ENCODE results near the gene FAM78A.
"Not testable (repeated sequence)": the region's sequence is repeated elsewhere in the genome, so short reads cannot be mapped to it uniquely, and the experiment has no call there.

FAM78A gene

GRCh38 chr9:131236161-131236560 is 40.1 kb downstream of the FAM78A start:
- DNase-seq: no peak

DNA sequence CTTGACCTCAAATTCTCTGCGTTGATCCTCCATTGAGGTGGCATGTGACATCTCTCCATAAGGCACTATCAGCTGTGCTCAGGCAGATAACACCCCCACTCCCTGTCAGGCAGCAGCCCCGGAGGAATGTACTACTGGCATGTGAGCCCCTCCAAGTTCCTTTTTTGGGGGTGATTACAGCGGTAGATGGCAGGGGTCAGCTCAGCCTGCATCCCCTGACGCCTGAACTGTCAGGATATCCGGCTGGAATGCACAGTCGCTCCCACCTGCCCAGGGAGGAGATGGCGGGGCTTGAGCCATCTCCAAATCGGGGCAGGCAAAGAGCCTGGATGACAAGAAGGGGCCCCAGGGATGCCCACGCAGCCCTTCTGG is 40.8 kb downstream of the FAM78A start:
- DNase-seq: no peak

DNA sequence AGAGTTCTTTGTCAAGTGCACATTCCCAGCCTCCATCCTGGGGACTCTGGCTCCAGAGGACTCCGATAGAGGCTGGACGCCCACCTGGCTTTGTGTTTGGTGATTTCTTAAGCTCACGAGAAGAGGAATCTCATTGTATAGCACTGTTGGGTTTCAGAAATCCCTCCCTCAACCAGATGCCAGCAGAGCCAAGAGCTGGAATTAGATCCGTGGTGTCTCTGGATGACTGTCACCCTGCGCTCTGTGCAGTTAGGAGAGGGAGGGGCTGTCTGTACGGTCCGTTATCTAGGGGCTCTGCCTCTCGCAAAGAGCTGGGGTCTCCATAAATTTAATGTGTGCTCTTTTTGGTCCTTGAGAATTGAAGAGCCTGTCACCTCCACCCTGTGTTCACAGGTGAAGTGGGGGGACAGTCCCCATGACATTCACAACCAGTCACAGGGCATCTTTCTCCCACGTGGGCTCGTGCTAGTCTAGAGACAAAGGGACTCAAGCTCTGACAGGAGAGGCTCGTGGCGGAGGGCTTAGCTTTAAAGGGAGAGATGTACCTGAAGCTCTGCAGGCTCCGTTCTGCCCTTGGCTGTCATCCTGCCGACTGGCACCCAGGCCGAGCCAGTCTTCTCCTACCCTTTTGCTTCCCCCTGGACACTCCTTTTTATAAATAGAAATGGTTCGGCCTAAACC is 41.4 kb downstream of the FAM78A start:
- no peak for DNase-seq

DNA sequence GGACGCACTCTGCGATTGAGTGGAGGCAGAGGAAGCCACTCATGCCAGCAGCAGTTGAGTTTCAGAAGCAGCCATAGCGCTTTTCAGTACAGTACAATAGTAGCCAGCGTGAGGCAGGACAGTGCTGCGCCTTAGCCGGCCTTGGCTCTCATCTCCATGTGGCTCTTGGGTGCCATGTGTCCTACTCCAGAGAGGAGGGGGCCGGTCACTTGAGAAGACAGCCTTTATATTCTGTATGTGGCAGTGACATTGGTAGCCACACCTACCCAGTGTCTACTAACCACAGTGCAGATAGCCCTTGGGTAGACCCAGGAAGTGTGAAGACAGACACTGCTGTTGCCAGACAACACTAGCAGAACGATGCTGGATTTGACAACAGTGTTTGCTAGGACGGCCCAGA is 42.3 kb downstream of the FAM78A start:
- DNase-seq: no peak

- DNase-seq: no peak
These were observed 42.8 kb downstream of the FAM78A start for GRCh38 chr9:131233556-131233955.

GRCh38 chr9:131228988-131229387 is 47.3 kb downstream of the FAM78A start:
- DNase-seq: no peak

- DNase-seq: no peak
These were observed 48.3 kb downstream of the FAM78A start for GRCh38 chr9:131227959-131228460.

DNA sequence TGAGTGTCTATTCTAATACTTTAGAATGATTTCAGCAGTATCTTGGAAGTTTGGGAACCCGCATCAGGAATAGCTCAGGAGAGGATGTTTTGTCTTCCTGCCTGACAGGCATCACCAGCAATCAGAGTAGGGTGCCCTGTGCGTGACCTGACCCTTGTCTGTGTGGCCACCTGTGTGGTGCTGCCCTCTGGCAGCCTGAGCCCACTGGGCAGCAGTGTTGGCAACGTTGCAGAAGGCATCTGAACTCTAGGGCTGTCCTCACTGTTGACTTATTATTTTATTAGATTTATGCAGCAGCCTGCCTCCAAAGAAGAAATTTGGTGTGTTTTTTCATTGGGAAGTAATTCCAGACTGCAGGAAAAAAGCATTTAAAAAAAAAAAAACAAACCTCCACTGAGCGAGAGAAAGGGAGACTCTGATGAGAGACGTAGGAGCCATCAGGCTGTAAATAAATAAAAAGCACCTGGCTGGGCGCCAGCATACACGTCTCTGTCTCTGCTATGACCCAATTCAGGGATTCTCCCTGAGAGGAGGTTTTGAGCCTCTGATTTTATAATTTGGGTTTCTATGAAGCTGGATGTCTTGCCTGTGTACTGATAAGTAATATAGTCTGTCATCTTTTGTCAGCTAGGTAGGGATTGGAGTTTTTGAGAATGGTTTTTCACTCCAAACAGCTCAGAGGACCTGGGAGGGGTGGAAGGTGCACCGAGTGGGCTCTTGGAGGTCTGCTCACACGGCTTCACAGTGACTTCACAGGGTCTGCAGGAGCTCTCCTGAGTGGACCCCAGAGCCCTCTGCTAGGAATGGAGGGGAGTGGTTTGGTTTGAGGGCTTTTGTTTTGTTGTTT is 49.0 kb downstream of the FAM78A start:
- DNase-seq: no peak

GRCh38 chr9:131226226-131226625 is 50.1 kb downstream of the FAM78A start:
- DNase-seq: no peak

GRCh38 chr9:131222460-131222859 is 53.9 kb downstream of the FAM78A start:
- DNase-seq: no peak

DNA sequence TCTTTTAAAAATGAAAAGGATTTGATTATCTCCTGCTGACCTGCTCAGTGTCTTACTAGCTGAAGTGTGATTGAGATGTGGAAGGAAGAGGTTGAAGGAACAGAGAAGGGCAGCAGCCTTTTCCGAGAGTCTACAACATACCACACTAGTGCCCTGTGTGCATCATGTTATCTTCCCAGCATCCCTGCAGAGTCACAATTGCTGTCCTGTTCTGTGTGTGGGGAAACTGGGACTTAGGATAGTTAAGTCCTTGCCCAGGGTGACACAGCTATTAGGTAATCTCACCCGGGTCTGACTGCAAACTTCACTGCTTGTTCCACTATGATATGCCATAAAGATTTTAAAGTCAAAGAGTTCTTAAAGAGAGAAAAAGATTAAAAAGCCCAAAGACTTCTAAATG is 55.8 kb downstream of the FAM78A start:
- DNase-seq: no peak

DNA sequence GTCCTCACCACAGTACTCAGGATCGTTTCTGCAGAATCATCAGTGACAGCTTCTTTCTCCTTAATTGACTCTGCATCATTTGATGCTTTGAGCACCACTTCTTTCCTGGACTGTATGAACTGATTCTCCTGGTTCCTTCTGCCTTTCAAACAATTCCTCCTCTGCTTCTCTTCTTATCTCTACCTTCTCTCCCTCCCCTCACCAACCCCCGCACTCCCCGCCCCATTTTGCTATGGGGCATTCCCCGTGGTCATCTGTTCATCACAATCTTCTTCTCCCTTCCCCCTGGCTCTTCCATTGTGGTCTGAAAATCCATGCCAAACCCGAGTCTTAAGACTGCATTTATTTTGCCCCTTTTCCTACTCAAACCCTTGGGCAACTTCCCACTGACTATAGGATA is 57.9 kb downstream of the FAM78A start:
- no peak for DNase-seq

DNA sequence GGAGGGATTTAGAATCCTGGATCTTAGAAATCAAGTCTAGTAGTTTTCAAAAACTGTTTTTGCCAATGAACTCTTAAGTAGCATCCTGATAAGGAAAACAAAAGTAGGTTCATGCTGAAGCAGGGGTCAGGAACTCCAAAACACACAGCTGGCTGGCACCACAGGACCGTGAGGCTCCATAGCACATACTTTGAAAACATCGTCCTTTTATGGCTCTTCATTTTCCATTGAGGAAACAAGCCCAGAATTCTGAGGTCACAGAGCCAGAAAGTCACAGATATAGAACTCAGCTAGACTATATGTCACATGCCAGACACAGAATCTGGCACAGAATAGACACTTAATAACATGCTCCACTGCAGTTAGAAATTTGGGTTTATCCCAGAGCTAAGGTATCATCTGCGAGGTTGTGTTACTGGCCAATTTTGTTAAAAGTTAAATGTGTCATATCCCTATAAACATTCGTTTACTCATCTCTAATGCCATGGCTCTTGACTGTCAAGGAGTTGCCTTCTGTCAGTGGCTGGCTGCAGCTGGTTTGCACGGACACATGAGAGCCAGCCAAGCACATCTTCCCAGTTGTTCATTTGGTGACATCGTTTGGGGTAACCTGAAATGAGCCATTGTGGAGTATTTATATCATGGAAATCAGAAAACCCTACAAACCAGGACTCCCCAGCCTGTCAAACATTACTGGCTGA is 58.8 kb downstream of the FAM78A start:
- DNase-seq: no peak

- no peak for DNase-seq
These were observed 59.5 kb downstream of the FAM78A start for GRCh38 chr9:131216806-131217205.

DNA sequence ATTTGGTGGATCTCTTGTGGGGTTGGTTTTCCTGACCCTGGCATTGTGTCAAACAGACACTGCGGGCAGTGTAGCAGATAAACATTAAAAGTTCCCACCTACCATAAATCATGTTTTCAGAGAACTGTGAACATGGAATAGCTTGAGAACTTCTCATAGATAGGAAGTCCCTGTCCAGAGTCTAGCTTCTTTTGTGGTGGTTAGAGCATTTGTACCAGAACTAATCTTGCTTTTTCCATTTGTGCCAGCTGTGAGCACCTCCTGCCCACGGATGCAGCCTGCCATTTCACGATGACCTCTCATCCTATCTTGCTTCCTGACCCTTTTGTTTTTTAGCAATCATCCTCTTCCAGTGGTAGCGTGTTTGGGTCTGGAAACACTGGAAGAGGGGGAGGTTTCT is 61.4 kb downstream of the FAM78A start:
- no peak for DNase-seq

DNA sequence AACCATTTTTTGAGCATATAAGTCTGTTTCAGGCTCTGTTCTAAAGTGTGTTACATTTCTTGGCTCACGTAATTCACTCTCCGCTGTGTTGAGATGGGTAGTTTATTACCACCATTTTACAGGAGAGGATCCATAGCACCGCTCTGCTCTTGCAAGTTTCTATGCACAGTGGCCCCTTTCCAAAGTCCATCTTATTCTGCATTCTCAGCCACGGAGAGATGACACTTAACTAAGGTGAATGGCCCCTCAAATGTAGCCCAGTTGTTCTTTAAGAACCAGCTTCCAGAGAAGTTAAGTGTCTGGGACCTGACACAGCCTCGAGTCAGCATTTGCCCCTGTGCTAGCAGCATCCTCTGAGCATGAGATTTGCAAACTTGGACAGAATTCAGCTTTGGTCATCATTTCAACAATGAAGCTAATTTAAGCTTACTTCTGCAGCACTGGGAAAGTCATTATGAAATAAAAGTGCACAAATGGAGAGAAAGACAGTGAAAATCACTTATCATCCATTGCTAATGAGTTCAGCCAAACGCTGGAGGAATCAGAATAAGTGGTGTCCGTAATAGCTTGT is 61.9 kb downstream of the FAM78A start:
- DNase-seq: no peak

DNA sequence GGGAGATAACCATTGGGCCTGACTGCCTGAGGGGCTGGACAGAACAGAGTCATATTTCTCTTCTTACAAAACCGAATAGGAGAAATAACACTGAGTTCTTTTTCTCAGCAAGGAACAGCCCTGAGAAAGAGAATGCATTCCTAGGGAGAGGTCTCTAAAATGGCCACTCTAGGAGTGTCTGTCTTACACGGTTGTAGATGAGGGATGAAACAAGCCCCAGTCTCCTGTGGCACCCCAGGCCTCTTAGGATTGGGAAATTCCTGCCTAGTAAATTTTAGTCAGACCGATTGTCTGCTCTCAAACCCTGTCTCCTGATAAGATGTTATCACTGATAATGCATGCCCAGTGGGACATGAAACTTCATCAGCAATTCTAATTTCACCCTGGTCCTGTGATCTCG is 64.4 kb downstream of the FAM78A start:
- not testable (repeated sequence) for DNase-seq

Measured in activated gamma-delta T cell treated with Interleukin-2 at 50 U/mL for 16 hours (primary cell).